ENCODE measurements around the gene ABCC11. TPM values are rescaled to one million over a fixed set of nuclear protein-coding genes. Genes with fewer than 3 reads are reported as not detected.
"Not testable (repeated sequence)": the region's sequence is repeated elsewhere in the genome, so short reads cannot be mapped to it uniquely, and the experiment has no call there.

The ABCC11 gene
- total RNA-seq, 1 donor from 2014 or later, result 0.12 TPM

DNA sequence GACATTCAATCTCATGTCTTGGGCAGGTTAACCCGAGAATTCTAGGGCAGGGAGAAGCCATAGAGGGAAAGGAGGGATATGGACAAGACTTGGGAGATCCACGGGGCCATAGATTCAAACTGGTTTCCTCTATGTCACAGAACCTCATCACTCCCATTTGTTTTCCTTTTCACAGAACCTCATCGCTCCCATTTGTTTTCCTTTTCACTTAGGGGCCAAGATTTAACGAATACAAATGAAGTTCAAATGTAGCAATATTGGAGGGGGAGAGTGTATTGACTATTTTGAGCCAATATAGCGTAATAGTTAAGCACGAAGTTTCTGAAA lies 42.6 kb downstream of the ABCC11 start:
- Mint-ChIP-seq H3K4me1 (no peaks in the 10 kb centered on the region), H3K27ac (no peak overlapping the region), H3K4me3 (no peak overlapping the region), H3K9me3 (no peaks in the 10 kb centered on the region), H3K27me3 (peaks cover 9% of the 10 kb centered on the region), H3K36me3 (ENCODE audit: low read depth) (no peaks in the 10 kb centered on the region)
- DNase-seq, result no peak
- intact Hi-C loops (cut with micrococcal nuclease), result no loop called here

- Mint-ChIP-seq H3K9me3 (no peaks in the 10 kb centered on the region), H3K36me3 (ENCODE audit: low read depth) (no peaks in the 10 kb centered on the region), H3K27me3 (peaks cover 9% of the 10 kb centered on the region), H3K4me1 (no peaks in the 10 kb centered on the region), H3K4me3 (no peak overlapping the region), H3K27ac (no peak overlapping the region)
- intact Hi-C loops (cut with micrococcal nuclease), result no loop called here
- no peak for DNase-seq
These were observed 43.1 kb downstream of the ABCC11 start for GRCh38 chr16:48203974-48204824.

- no peak overlapping the region for H3K27ac Mint-ChIP-seq
- H3K4me1 Mint-ChIP-seq, result no peaks in the 10 kb centered on the region
- peaks cover 2% of the 10 kb centered on the region for H3K27me3 Mint-ChIP-seq
- H3K4me3 Mint-ChIP-seq, result no peak overlapping the region
- intact Hi-C loops (cut with micrococcal nuclease), result no loop called here
- no peaks in the 10 kb centered on the region for H3K9me3 Mint-ChIP-seq
- DNase-seq, result no peak
- no peaks in the 10 kb centered on the region for H3K36me3 Mint-ChIP-seq (ENCODE audit: low read depth)
These were observed 45.7 kb downstream of the ABCC11 start for GRCh38 chr16:48201515-48202201.

- Mint-ChIP-seq H3K4me1 (no peaks in the 10 kb centered on the region), H3K4me3 (no peak overlapping the region), H3K27me3 (peaks cover 3% of the 10 kb centered on the region), H3K36me3 (ENCODE audit: low read depth) (no peaks in the 10 kb centered on the region), H3K9me3 (no peaks in the 10 kb centered on the region), H3K27ac (no peak overlapping the region)
- intact Hi-C loops (cut with micrococcal nuclease), result no loop called here
- no peak for DNase-seq
These were observed 50.0 kb downstream of the ABCC11 start for GRCh38 chr16:48197294-48197693.

GRCh38 chr16:48194828-48195556 lies 52.3 kb downstream of the ABCC11 start:
- H3K4me1 Mint-ChIP-seq, result peaks cover under 1% of the 10 kb centered on the region
- peaks cover 3% of the 10 kb centered on the region for H3K27me3 Mint-ChIP-seq
- H3K9me3 Mint-ChIP-seq, result no peaks in the 10 kb centered on the region
- DNase-seq, result no peak
- no peaks in the 10 kb centered on the region for H3K36me3 Mint-ChIP-seq (ENCODE audit: low read depth)
- intact Hi-C loops (cut with micrococcal nuclease), result no loop called here
- no peak overlapping the region for H3K27ac Mint-ChIP-seq
- H3K4me3 Mint-ChIP-seq, result no peak overlapping the region

DNA sequence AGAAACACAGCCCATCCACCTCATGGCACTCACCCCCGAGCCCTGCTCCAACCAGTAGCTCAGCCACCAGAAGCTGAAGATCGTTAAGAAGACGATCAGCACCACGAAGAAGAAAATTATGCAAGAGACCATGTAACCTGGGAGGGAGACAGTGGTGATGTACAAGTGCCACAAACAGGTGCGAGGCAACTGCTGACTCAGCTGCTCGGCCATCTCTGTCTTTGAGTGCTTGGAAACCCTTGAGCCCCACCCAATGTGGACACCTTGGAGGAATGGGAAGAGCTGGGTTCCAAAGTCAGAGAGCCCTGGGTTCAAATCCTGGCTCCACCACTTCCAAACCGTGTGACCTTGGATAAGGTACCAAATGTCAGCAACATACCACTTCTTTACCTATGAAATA lies 53.5 kb downstream of the ABCC11 start:
- H3K27me3 Mint-ChIP-seq, result peaks cover 3% of the 10 kb centered on the region
- peaks cover 5% of the 10 kb centered on the region for H3K4me1 Mint-ChIP-seq
- no peak overlapping the region for H3K4me3 Mint-ChIP-seq
- H3K9me3 Mint-ChIP-seq, result no peaks in the 10 kb centered on the region
- H3K36me3 Mint-ChIP-seq (ENCODE audit: low read depth), result no peaks in the 10 kb centered on the region
- DNase-seq, result no peak
- no peak overlapping the region for H3K27ac Mint-ChIP-seq
- intact Hi-C loops (cut with micrococcal nuclease), result no loop called here

DNA sequence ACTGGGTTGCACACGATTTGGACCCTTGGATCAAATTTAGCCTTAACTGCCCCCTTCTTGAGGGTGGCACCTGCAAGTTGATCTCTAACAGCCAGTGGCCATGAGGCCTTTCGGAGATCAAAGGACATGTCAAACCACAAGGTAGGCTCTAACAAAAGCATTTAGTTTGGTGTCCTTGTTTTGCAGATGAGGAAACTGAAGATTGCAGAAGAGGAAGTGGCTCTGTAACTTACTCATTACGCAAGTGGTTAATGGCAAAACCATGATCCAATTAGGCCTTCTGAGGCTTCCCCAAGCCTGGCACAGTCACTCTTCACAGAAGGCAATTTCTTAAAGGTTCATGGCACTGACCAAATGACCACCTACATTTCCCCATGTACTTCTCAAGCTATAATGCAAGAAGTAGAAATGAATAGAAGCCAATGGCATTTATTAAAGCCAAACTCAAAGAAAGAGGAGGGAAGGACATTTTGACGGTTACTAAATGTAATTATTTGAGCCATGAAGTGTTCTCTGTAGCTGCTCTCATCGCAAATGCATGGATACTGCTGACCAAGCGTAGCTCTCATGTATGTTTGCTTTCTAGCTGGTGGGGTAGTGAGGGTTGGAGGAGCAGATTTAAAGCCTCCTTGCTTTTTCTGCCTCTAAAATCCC lies 58.8 kb downstream of the ABCC11 start:
- no peaks in the 10 kb centered on the region for H3K36me3 Mint-ChIP-seq (ENCODE audit: low read depth)
- H3K4me3 Mint-ChIP-seq, result no peak overlapping the region
- DNase-seq, result no peak
- peaks cover 12% of the 10 kb centered on the region for H3K4me1 Mint-ChIP-seq
- H3K27me3 Mint-ChIP-seq, result peaks cover 7% of the 10 kb centered on the region
- intact Hi-C loops (cut with micrococcal nuclease), result no loop called here
- no peak overlapping the region for H3K27ac Mint-ChIP-seq
- H3K9me3 Mint-ChIP-seq, result no peaks in the 10 kb centered on the region

DNA sequence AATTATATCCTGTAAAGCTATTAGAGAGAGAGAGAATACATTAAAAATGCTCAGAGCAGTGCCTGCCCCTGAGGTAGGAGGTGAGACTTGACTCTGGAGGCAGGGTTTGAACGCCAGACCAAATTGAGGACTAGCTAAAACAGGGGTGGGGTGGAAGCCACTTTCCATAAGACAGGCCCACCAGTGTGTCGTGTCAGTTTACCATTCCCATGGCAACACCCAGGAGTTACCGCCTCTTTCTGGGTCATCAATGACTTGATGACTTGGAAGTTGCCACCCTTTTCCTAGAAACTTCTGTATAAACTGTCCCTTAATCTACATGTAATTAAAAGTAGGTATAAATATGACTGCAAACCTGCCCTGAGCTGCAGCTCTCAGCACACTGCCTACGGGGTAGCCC lies 59.6 kb downstream of the ABCC11 start:
- H3K27me3 Mint-ChIP-seq, result peaks cover 7% of the 10 kb centered on the region
- H3K36me3 Mint-ChIP-seq (ENCODE audit: low read depth), result no peaks in the 10 kb centered on the region
- no peak overlapping the region for H3K4me3 Mint-ChIP-seq
- H3K27ac Mint-ChIP-seq, result no peak overlapping the region
- DNase-seq, result no peak
- peaks cover 12% of the 10 kb centered on the region for H3K4me1 Mint-ChIP-seq
- intact Hi-C loops (cut with micrococcal nuclease), result no loop called here
- H3K9me3 Mint-ChIP-seq, result no peaks in the 10 kb centered on the region

DNA sequence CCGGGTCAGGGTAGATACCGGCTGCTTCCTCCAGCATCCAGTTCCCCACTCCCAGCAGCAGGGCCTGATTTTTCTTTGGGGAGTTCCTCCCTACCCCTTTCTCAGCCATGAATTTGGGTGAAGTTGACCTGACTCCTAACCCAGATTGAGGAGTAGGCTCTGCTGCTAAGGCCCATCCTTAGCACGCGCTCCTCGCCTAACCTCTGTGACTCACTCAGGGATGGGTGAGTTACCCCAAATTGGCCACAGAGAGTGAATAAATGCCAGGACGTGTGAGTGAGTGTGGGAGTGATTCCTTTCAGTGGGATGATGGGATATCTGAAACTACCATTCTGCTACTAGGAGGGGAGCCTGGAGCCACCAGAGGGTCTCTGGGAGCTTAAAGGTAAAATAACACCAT lies 62.7 kb downstream of the ABCC11 start:
- Mint-ChIP-seq H3K36me3 (ENCODE audit: low read depth) (no peaks in the 10 kb centered on the region), H3K4me3 (no peak overlapping the region), H3K4me1 (peaks cover 11% of the 10 kb centered on the region), H3K27me3 (peaks cover 5% of the 10 kb centered on the region), H3K27ac (no peak overlapping the region), H3K9me3 (no peaks in the 10 kb centered on the region)
- intact Hi-C loops (cut with micrococcal nuclease), result no loop called here
- DNase-seq, result no peak

- no peak overlapping the region for H3K27ac Mint-ChIP-seq
- H3K36me3 Mint-ChIP-seq (ENCODE audit: low read depth), result no peaks in the 10 kb centered on the region
- no peak overlapping the region for H3K4me3 Mint-ChIP-seq
- peaks cover 5% of the 10 kb centered on the region for H3K27me3 Mint-ChIP-seq
- no peaks in the 10 kb centered on the region for H3K9me3 Mint-ChIP-seq
- no peaks in the 10 kb centered on the region for H3K4me1 Mint-ChIP-seq
- DNase-seq, result no peak
- intact Hi-C loops (cut with micrococcal nuclease), result no loop called here
These were observed 64.3 kb downstream of the ABCC11 start for GRCh38 chr16:48182979-48183537.

DNA sequence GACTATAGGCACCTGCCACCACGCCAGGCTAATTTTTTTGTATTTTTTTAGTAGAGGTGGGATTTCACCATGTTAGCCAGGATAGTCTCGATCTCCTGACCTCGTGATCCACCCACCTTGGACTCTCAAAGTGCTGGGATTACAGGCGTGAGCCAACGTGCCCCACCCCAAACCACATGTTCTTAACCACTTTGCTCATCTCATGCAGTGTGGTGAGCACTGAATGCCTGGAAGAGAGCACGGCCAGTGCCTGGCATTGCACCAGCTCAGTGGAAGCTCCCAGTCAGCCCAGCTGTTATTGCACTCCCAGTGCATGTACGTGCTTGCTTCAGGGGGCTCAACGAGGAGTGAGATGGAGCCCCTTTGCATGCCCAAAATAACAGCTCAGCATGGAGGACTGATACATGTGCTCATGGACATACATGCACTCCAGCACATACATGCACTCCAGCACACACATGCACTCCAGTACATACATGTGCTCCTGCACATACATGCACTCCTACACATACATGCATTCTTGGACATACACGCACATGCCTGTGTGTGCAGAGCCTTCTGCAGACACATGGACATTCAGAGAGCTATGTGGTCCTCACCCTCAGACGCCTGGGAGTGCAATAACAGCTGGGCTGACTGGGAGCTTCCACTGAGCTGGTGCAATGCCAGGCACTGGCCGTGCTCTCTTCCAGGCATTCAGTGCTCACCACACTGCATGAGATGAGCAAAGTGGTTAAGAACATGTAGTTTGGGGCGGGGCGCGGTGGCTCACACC lies 65.4 kb downstream of the ABCC11 start:
- H3K36me3 Mint-ChIP-seq (ENCODE audit: low read depth); H3K27me3 Mint-ChIP-seq; H3K4me1 Mint-ChIP-seq; H3K4me3 Mint-ChIP-seq; DNase-seq; H3K9me3 Mint-ChIP-seq; H3K27ac Mint-ChIP-seq; intact Hi-C loops (cut with micrococcal nuclease): not testable (repeated sequence)

GRCh38 chr16:48180868-48181480 lies 66.4 kb downstream of the ABCC11 start:
- no peak for DNase-seq

More at GRCh38 chr16:48180868-48181480, 66.4 kb downstream of the ABCC11 start:
- intact Hi-C loops (cut with micrococcal nuclease), result no loop called here
- Mint-ChIP-seq H3K4me1 (no peaks in the 10 kb centered on the region), H3K36me3 (ENCODE audit: low read depth) (no peaks in the 10 kb centered on the region), H3K4me3 (no peak overlapping the region), H3K9me3 (no peaks in the 10 kb centered on the region), H3K27me3 (peaks cover 3% of the 10 kb centered on the region), H3K27ac (no peak overlapping the region)
